GM12874 (cell line): ENCODE results near the gene FADS2.
A peak's percentile ranks its signal among the peaks of the same experiment; 100 is the strongest.

Experiments
- CTCF ChIP-seq: IDR thresholded peaks from 2 replicates; pipeline ENCODE4 v1.5.1; 2011; ENCODE audit warnings: low read depth, mild to moderate bottlenecking, control low read depth, low read length, moderate library complexity; ENCODE audit not compliant: insufficient read depth

Gene FADS2

GRCh38 chr11:61887839-61888494 is 59.9 kb downstream of the FADS2 start:
- no peak for TF ChIP-seq CTCF

GRCh38 chr11:61888590-61888989 is 60.5 kb downstream of the FADS2 start:
- TF ChIP-seq CTCF = no peak

- TF ChIP-seq CTCF = no peak
Measured at GRCh38 chr11:61889831-61890230, 61.7 kb downstream of the FADS2 start.

- peak; percentile 22; the same call in 1 of the 2 replicates for TF ChIP-seq CTCF
Measured at GRCh38 chr11:61890529-61891330, 62.6 kb downstream of the FADS2 start.

GRCh38 chr11:61891331-61892084 is 63.4 kb downstream of the FADS2 start, which contains the start of gene FADS3:
FADS3 (minus strand) TSS chr11:61891545; CDS start chr11:61891381, 164 bp downstream.
- 0 out of 2 replicates have a peak, but pooled peaks have one; percentile 17 for TF ChIP-seq CTCF

- no peak; the same call in 1 of the 2 replicates for TF ChIP-seq CTCF
Measured at GRCh38 chr11:61892085-61892370, 63.9 kb downstream of the FADS2 start.

- no peak for TF ChIP-seq CTCF
Measured at GRCh38 chr11:61893981-61894380, 65.9 kb downstream of the FADS2 start.
